Neural progenitor cell (in vitro differentiated cells): Measurements from ENCODE around the gene NUCB1. TPM values are rescaled to one million over a fixed set of nuclear protein-coding genes. Genes with fewer than 3 reads are reported as not detected.
"Not testable (repeated sequence)": the region's sequence is repeated elsewhere in the genome, so short reads cannot be mapped to it uniquely, and the experiment has no call there.

Experiments
- DNase-seq: peaks from one replicate; pipeline ENCODE4 v3.0.0-alpha.2; 2016; ENCODE audit warnings: low spot score
- H2AFZ ChIP-seq: fragments of 200-600 bp; sonication (generic); replicated peaks from 2 replicates; pipeline ENCODE4 v1.6.1; 2016; ENCODE audit warnings: antibody characterized with exemption
- H3F3A ChIP-seq: fragments of 200-600 bp; sonication (generic); 2 replicates; pipeline ENCODE4 v1.6.1; 2016; ENCODE audit warnings: antibody characterized with exemption, low read depth
- H3K27ac ChIP-seq: fragments of 200-600 bp; sonication (generic); 2 replicates; pipeline ENCODE4 v1.5.1; 2016; ENCODE audit warnings: mild to moderate bottlenecking
- H3K27me3 ChIP-seq: fragments of 200-600 bp; sonication (generic); 2 replicates; pipeline ENCODE4 v1.6.1; 2016; ENCODE audit warnings: mild to moderate bottlenecking, moderate library complexity
- H3K36me3 ChIP-seq: fragments of 200-600 bp; sonication (generic); 2 replicates; pipeline ENCODE4 v1.5.1; 2016
- H3K4me1 ChIP-seq: fragments of 200-600 bp; sonication (generic); 2 replicates; pipeline ENCODE4 v1.6.1; 2016; ENCODE audit warnings: mixed run types
- H3K4me2 ChIP-seq: fragments of 200-600 bp; sonication (generic); 2 replicates; pipeline ENCODE4 v1.6.1; 2016
- H3K4me3 ChIP-seq: fragments of 200-600 bp; sonication (generic); 2 replicates; pipeline ENCODE4 v1.5.1; 2016
- H3K79me2 ChIP-seq: fragments of 200-600 bp; sonication (generic); 2 replicates; pipeline ENCODE4 v1.6.1; 2016; ENCODE audit warnings: low read depth
- H3K9ac ChIP-seq: fragments of 200-600 bp; sonication (generic); 2 replicates; pipeline ENCODE4 v1.6.1; 2016
- H3K9me3 ChIP-seq: fragments of 200-600 bp; sonication (generic); 2 replicates; pipeline ENCODE4 v1.5.1; 2016; ENCODE audit warnings: low read depth
- H4K20me1 ChIP-seq: fragments of 200-600 bp; sonication (generic); 2 replicates; pipeline ENCODE4 v1.6.1; 2016; ENCODE audit warnings: low read depth
- H3K27ac Mint-ChIP-seq: 3 replicates; pipeline ENCODE4 v1.8.0; 2021; ENCODE audit warnings: mixed read lengths
- H3K27me3 Mint-ChIP-seq: 2 replicates; pipeline ENCODE4 v1.8.0; 2022; ENCODE audit warnings: low read depth, mild to moderate bottlenecking, inconsistent platforms, moderate library complexity, mixed read lengths; ENCODE audit not compliant: insufficient read depth
- H3K36me3 Mint-ChIP-seq: 3 replicates; pipeline ENCODE4 v1.8.0; 2021; ENCODE audit warnings: mixed read lengths
- H3K4me1 Mint-ChIP-seq: 3 replicates; pipeline ENCODE4 v1.8.0; 2021; ENCODE audit warnings: mixed read lengths
- H3K4me3 Mint-ChIP-seq: 3 replicates; pipeline ENCODE4 v1.8.0; 2021; ENCODE audit warnings: mild to moderate bottlenecking, moderate library complexity, mixed read lengths
- H3K9me3 Mint-ChIP-seq: 3 replicates; pipeline ENCODE4 v1.8.0; 2020; ENCODE audit warnings: mixed read lengths
- CTCF ChIP-seq: fragments of 200-600 bp; sonication (generic); IDR thresholded peaks from 2 replicates; pipeline ENCODE4 v1.5.1; 2017; ENCODE audit warnings: antibody characterized with exemption, mild to moderate bottlenecking
- EZH2 ChIP-seq: fragments of 200-600 bp; sonication (generic); IDR thresholded peaks from 2 replicates; pipeline ENCODE4 v1.6.1; 2017; ENCODE audit warnings: antibody characterized with exemption, mild to moderate bottlenecking, moderate library complexity
- EZH2phosphoT487 ChIP-seq: fragments of 200-600 bp; sonication (generic); IDR thresholded peaks from 2 replicates; pipeline ENCODE4 v1.6.1; 2017; ENCODE audit warnings: antibody characterized with exemption
- total RNA-seq: library from RNA; depleted of rRNA; stranded (reverse); fragments of >200 nt; gene quantifications from 2 replicates; pipeline ENCODE4 v1.2.3, GENCODE V29; 2015; ENCODE audit warnings: low replicate concordance

Gene NUCB1
- total RNA-seq, 1 donor from 2014 or later, result 73.5 TPM

GRCh38 chr19:48897181-48897580 is 2.9 kb upstream of the NUCB1 start:
- Histone ChIP-seq H3F3A (peaks cover 17% of the 10 kb centered on the region), H4K20me1 (peaks cover 4% of the 10 kb centered on the region), H3K27ac (no peak overlapping the region), H3K9ac (no peak overlapping the region), H2AFZ (no peak overlapping the region), H3K9me3 (no peaks in the 10 kb centered on the region), H3K4me2 (no peak overlapping the region), H3K4me1 (no peaks in the 10 kb centered on the region), H3K4me3 (no peak overlapping the region), H3K27me3 (no peaks in the 10 kb centered on the region), H3K36me3 (no peaks in the 10 kb centered on the region), H3K79me2 (peaks cover 19% of the 10 kb centered on the region)
- Mint-ChIP-seq H3K27ac (no peak overlapping the region), H3K9me3 (peaks cover 3% of the 10 kb centered on the region), H3K27me3 (no peaks in the 10 kb centered on the region), H3K4me1 (peaks cover 20% of the 10 kb centered on the region), H3K4me3 (no peak overlapping the region), H3K36me3 (peaks cover 4% of the 10 kb centered on the region)
- TF ChIP-seq CTCF (no peak), EZH2 (no peak), EZH2phosphoT487 (no peak)
- DNase-seq, result no peak

- Mint-ChIP-seq H3K27ac (peak overlapping the region; percentile 57), H3K4me1 (peaks cover 19% of the 10 kb centered on the region), H3K4me3 (peak overlapping the region; percentile 96)
- H3K9ac ChIP-seq, H4K20me1 ChIP-seq, H3K9me3 Mint-ChIP-seq, H3K4me1 ChIP-seq, DNase-seq, H3K27me3 Mint-ChIP-seq, H3K36me3 ChIP-seq, H3K36me3 Mint-ChIP-seq, H3K27me3 ChIP-seq, H2AFZ ChIP-seq, H3K9me3 ChIP-seq: not testable (repeated sequence)
- Histone ChIP-seq H3K27ac (peak overlapping the region; percentile 77), H3K4me2 (peak overlapping the region; percentile 63), H3F3A (peaks cover 17% of the 10 kb centered on the region), H3K4me3 (peak overlapping the region; percentile 84), H3K79me2 (peaks cover 23% of the 10 kb centered on the region)
Measured at GRCh38 chr19:48899386-48899749, 744 bp upstream of the NUCB1 start.

- Histone ChIP-seq H3K4me2 (peak overlapping the region; percentile 75), H3K36me3 (no peaks in the 10 kb centered on the region), H3K4me3 (peak overlapping the region; percentile 84), H3K27me3 (no peaks in the 10 kb centered on the region), H3K9me3 (no peaks in the 10 kb centered on the region), H3K4me1 (no peaks in the 10 kb centered on the region), H2AFZ (no peak overlapping the region), H3K27ac (peak overlapping the region; percentile 11), H3K9ac (peak overlapping the region; percentile 74), H3F3A (peaks cover 17% of the 10 kb centered on the region), H3K79me2 (peaks cover 23% of the 10 kb centered on the region), H4K20me1 (peaks cover 4% of the 10 kb centered on the region)
- H3K27ac Mint-ChIP-seq, result peak overlapping the region; percentile 99
- peaks cover 19% of the 10 kb centered on the region for H3K4me1 Mint-ChIP-seq
- H3K4me3 Mint-ChIP-seq, result peak overlapping the region; percentile 96
- H3K36me3 Mint-ChIP-seq, result peaks cover 14% of the 10 kb centered on the region
- H3K9me3 Mint-ChIP-seq, result no peaks in the 10 kb centered on the region
- H3K27me3 Mint-ChIP-seq, result peaks cover 2% of the 10 kb centered on the region
- TF ChIP-seq EZH2, result no peak
- TF ChIP-seq EZH2phosphoT487, result no peak
- TF ChIP-seq CTCF, result no peak
- no peak for DNase-seq
Measured at GRCh38 chr19:48900477-48901406, 630 bp downstream of the NUCB1 start.

- not testable (repeated sequence) for H3K4me3 ChIP-seq, H2AFZ ChIP-seq, H3K9ac ChIP-seq, H3K36me3 ChIP-seq, DNase-seq, H3K9me3 Mint-ChIP-seq, H3K27ac ChIP-seq, H4K20me1 ChIP-seq, H3K27me3 ChIP-seq, H3K27ac Mint-ChIP-seq, H3K9me3 ChIP-seq, H3K27me3 Mint-ChIP-seq, H3K4me1 ChIP-seq, H3K4me2 ChIP-seq
- Mint-ChIP-seq H3K4me3 (peak overlapping the region; percentile 76), H3K36me3 (peaks cover 16% of the 10 kb centered on the region), H3K4me1 (peaks cover 19% of the 10 kb centered on the region)
- H3F3A ChIP-seq, result peaks cover 10% of the 10 kb centered on the region
- H3K79me2 ChIP-seq, result peaks cover 23% of the 10 kb centered on the region
Measured at GRCh38 chr19:48902291-48902690, 2.2 kb downstream of the NUCB1 start.

- not testable (repeated sequence) for H3K4me3 Mint-ChIP-seq, H3K4me2 ChIP-seq, H3K27me3 ChIP-seq, H2AFZ ChIP-seq, H3K27ac Mint-ChIP-seq, H3K9me3 Mint-ChIP-seq, H3K27me3 Mint-ChIP-seq, H3K27ac ChIP-seq, H4K20me1 ChIP-seq, H3K4me3 ChIP-seq, DNase-seq, H3K9me3 ChIP-seq, H3K4me1 ChIP-seq, H3K9ac ChIP-seq, H3K36me3 ChIP-seq
- Histone ChIP-seq H3K79me2 (peaks cover 23% of the 10 kb centered on the region), H3F3A (peaks cover 10% of the 10 kb centered on the region)
- peaks cover 19% of the 10 kb centered on the region for H3K4me1 Mint-ChIP-seq
- H3K36me3 Mint-ChIP-seq, result peaks cover 19% of the 10 kb centered on the region
Measured at GRCh38 chr19:48903788-48904187, 3.7 kb downstream of the NUCB1 start.
